Keratinocyte (primary cell): ENCODE measurements around the gene PRPF6.

Experiments used
- EZH2 ChIP-seq: IDR thresholded peaks from one replicate; pipeline ENCODE4 v1.6.1; 2012; ENCODE audit warnings: inconsistent platforms, mild to moderate bottlenecking, low read length, moderate library complexity
- TF ChIP-seq, protein P1 (sequence below), 3 experiments: IDR thresholded peaks in 1 of 3; conservative IDR thresholded peaks in 1 of 3; optimal IDR thresholded peaks in 1 of 3; 2 replicates in 2 of 3; 3 replicates in 1 of 3; pipeline versions ENCODE3 to v1.5.1; 2011; ENCODE audit warnings: low read length in 3 of 3, mild to moderate bottlenecking in 3 of 3, moderate library complexity in 2 of 3, control low read depth in 1 of 3, inconsistent platforms in 1 of 3; ENCODE audit not compliant: insufficient read depth in 2 of 3; ENCODE audit errors: extremely low read depth in 1 of 3

DNA sequence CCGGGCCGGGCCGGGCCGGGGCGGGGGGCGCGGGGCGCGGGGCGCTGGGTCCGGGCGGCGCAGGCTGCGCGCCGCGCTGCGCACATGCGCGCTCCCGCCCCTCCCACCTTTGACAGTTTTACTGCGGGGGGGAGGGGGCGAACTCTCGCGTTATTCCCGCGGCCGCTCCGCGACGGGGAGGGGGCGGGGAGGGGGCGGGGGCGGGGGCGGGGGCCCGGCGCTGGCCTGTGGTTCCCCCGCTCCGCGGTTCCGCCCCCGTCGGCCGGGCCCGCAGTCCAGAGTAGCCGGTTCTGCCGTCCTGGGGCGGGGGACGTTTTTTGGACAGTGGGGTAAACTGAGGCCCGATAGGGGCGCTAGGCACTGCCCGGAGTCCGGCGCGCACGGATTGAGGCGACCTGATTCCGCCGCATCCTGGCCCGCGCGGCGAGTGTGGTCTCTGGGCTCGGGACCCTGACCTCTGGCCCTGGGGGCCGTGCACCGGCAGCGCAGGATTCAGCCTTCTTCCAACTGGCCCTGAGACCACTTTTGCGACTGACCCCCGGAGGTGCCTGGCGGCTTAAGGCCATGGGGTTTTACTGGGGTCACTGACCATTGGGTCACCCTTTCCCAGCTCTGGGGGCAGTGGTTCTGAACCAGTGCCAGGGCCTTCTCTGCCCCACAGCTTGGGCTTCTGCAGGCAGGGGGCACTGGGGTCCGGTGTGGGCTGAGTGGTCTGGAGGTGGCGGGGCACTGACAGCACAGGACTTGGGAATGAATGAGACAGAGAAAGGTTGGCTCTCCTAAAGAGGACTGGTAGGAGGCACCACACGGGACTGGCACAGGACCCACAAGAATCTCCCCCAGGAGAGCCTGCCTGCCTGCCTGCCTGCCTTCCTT lies 10.9 kb upstream of the PRPF6 start, which contains the start of gene ZNF512B:
- TF ChIP-seq, protein P1, sequence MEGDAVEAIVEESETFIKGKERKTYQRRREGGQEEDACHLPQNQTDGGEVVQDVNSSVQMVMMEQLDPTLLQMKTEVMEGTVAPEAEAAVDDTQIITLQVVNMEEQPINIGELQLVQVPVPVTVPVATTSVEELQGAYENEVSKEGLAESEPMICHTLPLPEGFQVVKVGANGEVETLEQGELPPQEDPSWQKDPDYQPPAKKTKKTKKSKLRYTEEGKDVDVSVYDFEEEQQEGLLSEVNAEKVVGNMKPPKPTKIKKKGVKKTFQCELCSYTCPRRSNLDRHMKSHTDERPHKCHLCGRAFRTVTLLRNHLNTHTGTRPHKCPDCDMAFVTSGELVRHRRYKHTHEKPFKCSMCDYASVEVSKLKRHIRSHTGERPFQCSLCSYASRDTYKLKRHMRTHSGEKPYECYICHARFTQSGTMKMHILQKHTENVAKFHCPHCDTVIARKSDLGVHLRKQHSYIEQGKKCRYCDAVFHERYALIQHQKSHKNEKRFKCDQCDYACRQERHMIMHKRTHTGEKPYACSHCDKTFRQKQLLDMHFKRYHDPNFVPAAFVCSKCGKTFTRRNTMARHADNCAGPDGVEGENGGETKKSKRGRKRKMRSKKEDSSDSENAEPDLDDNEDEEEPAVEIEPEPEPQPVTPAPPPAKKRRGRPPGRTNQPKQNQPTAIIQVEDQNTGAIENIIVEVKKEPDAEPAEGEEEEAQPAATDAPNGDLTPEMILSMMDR (optimal IDR thresholded peaks at IDR 0.05 in 1 of 3, IDR thresholded peaks at IDR 0.05 in 1 of 3, conservative IDR thresholded peaks at IDR 0.05 in 1 of 3; ENCODE audit: extremely low read depth in 1 of 3, insufficient read depth in 2 of 3, low read length in 3 of 3): no peak
- TF ChIP-seq EZH2: no peak
